Duodenal mucosa (tissue), 2 donors: Measurements from ENCODE around the gene RBM38.
"Not testable (repeated sequence)": the region's sequence is repeated elsewhere in the genome, so short reads cannot be mapped to it uniquely, and the experiment has no call there.

Source experiments
- H3K27ac ChIP-seq: one replicate; pipeline ENCODE4 v1.7.0; 2013; ENCODE audit warnings: low read depth, low read length
- H3K27me3 ChIP-seq, 2 donors: one replicate each; pipeline ENCODE4 v1.7.0; 2013; ENCODE audit warnings: low read length in 2 of 2, control low read depth in 1 of 2; ENCODE audit not compliant: insufficient read depth in 2 of 2, control insufficient read depth in 1 of 2
- H3K36me3 ChIP-seq, 2 donors: one replicate each; pipeline ENCODE4 v1.7.0; 2013; ENCODE audit warnings: low read length in 2 of 2, control low read depth in 1 of 2; ENCODE audit not compliant: insufficient read depth in 2 of 2, control insufficient read depth in 1 of 2
- H3K4me1 ChIP-seq, 2 donors: one replicate each; pipeline ENCODE4 v1.7.0; 2013; ENCODE audit warnings: low read length in 2 of 2, control low read depth in 1 of 2; ENCODE audit not compliant: insufficient read depth in 2 of 2, control insufficient read depth in 1 of 2
- H3K4me3 ChIP-seq, 2 donors: one replicate each; pipeline ENCODE4 v1.7.0; 2013; ENCODE audit warnings: low read length in 2 of 2, low read depth in 1 of 2
- H3K9ac ChIP-seq, 2 donors: one replicate each; pipeline ENCODE4 v1.7.0; 2013; ENCODE audit warnings: low read length in 2 of 2, low read depth in 1 of 2
- H3K9me3 ChIP-seq, 2 donors: one replicate each; pipeline ENCODE4 v1.7.0; 2013; ENCODE audit warnings: low read length in 2 of 2, control low read depth in 1 of 2; ENCODE audit not compliant: control insufficient read depth in 1 of 2

Gene RBM38

GRCh38 chr20:57428324-57429158 is 37.3 kb downstream of the RBM38 start:
- Histone ChIP-seq H3K9ac (no peak overlapping the region), H3K4me1 (peaks cover 7 to 11% of the 10 kb centered on the region in 2 donors), H3K27me3 (no peaks in the 10 kb centered on the region), H3K9me3 (no peaks in the 10 kb centered on the region), H3K27ac (no peak overlapping the region), H3K36me3 (no peaks in the 10 kb centered on the region), H3K4me3 (no peak overlapping the region)

- no peaks in the 10 kb centered on the region for H3K36me3 ChIP-seq
- no peaks in the 10 kb centered on the region for H3K27me3 ChIP-seq
- peaks cover 8 to 15% of the 10 kb centered on the region in 2 donors for H3K4me1 ChIP-seq
- H3K9me3 ChIP-seq: no peaks in the 10 kb centered on the region
- no peak overlapping the region for H3K9ac ChIP-seq
- H3K27ac ChIP-seq: no peak overlapping the region
- H3K4me3 ChIP-seq: no peak overlapping the region
Measured at GRCh38 chr20:57429159-57429496, 37.9 kb downstream of the RBM38 start.

DNA sequence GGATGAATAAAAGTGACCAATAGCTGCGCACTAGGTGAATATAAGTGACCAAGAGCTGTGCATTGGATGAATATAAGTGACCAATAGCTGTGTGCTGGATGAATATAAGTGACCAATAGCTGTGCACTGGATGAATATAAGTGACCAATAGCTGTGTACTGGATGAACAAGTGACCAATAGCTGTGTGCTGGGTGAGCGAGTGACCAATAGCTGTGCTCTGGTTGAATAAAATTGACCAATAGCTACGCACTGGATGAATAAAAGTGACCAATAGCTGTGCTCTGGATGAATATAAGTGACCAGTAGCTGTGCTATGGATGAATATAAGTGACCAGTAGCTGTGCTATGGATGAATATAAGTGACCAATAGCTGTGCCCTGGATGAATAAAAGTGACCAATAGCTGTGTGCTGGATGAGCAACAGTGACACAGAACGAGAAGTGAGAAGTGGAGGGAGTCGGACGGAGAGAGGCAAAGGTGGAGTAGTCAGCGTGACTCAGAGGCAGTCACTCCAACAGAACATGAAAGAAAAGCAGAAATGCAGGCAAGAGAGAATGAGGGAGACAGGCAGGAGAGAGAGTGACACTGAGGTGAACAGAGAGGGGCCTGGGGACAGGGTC is 38.5 kb downstream of the RBM38 start:
- Histone ChIP-seq H3K4me1 (peaks cover 8 to 15% of the 10 kb centered on the region in 2 donors), H3K9me3 (no peaks in the 10 kb centered on the region)

GRCh38 chr20:57430201-57430596 is 39.0 kb downstream of the RBM38 start:
- not testable (repeated sequence) for H3K9ac ChIP-seq, H3K4me3 ChIP-seq, H3K36me3 ChIP-seq, H3K27ac ChIP-seq, H3K27me3 ChIP-seq, H3K9me3 ChIP-seq
- H3K4me1 ChIP-seq: peaks cover 10 to 15% of the 10 kb centered on the region in 2 donors

More for the DNA sequence above, 38.5 kb downstream of the RBM38 start:
- Histone ChIP-seq H3K36me3 (no peaks in the 10 kb centered on the region), H3K27ac (no peak overlapping the region), H3K4me3 (no peak overlapping the region), H3K27me3 (no peaks in the 10 kb centered on the region), H3K9ac (no peak overlapping the region)

DNA sequence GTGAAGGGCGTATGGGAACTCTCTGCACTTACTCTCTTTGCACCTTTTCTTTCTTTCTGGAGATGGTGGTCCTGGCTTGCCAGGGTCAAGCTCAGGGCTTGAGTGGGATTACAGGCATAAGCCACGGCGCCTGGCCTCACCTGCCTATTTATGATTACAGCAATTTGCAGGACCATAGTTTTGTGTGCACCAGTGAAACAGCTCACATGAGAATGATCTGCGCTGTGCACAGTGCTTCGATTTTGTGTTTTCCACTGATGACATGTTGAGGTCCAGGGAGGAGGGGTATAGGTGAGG is 40.3 kb downstream of the RBM38 start:
- no peak overlapping the region for H3K4me3 ChIP-seq
- no peaks in the 10 kb centered on the region for H3K36me3 ChIP-seq
- H3K9me3 ChIP-seq: no peaks in the 10 kb centered on the region
- H3K27ac ChIP-seq: no peak overlapping the region
- peaks cover 0 to 3% of the 10 kb centered on the region in 2 donors for H3K27me3 ChIP-seq
- H3K9ac ChIP-seq: no peak overlapping the region
- H3K4me1 ChIP-seq: peaks cover 15 to 18% of the 10 kb centered on the region in 2 donors

DNA sequence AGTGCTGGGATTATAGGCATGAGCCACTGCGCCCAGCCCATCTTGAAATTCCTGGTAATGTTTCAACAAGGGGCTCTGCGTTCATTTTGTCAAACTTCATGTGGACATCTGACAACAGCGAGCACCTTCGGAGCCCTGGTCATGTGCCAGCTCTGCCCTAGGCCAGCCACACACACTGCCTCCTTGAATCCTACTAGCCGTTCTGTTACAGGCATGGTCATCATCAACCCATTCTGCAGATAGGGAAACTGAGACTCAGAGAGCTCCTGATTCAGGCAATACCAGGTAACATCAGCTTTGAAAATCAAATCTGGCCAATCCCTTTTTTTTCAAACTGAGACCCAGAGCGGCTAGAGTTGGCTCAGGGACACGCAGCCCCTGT is 41.3 kb downstream of the RBM38 start:
- no peak overlapping the region for H3K4me3 ChIP-seq
- H3K9ac ChIP-seq: no peak overlapping the region
- H3K27me3 ChIP-seq: peaks cover 0 to 3% of the 10 kb centered on the region in 2 donors
- no peaks in the 10 kb centered on the region for H3K36me3 ChIP-seq
- no peaks in the 10 kb centered on the region for H3K9me3 ChIP-seq
- H3K27ac ChIP-seq: no peak overlapping the region
- peaks cover 15 to 18% of the 10 kb centered on the region in 2 donors for H3K4me1 ChIP-seq

- H3K9me3 ChIP-seq: no peaks in the 10 kb centered on the region
- peaks cover 0 to 3% of the 10 kb centered on the region in 2 donors for H3K27me3 ChIP-seq
- H3K4me3 ChIP-seq: no peak overlapping the region
- peaks cover 15 to 18% of the 10 kb centered on the region in 2 donors for H3K4me1 ChIP-seq
- H3K27ac ChIP-seq: no peak overlapping the region
- H3K9ac ChIP-seq: no peak overlapping the region
- H3K36me3 ChIP-seq: no peaks in the 10 kb centered on the region
Measured at GRCh38 chr20:57432862-57433491, 41.8 kb downstream of the RBM38 start.

- peaks cover 0 to 3% of the 10 kb centered on the region in 2 donors for H3K27me3 ChIP-seq
- H3K9ac ChIP-seq: no peak overlapping the region
- H3K9me3 ChIP-seq: no peaks in the 10 kb centered on the region
- H3K27ac ChIP-seq: no peak overlapping the region
- no peak overlapping the region for H3K4me3 ChIP-seq
- H3K36me3 ChIP-seq: no peaks in the 10 kb centered on the region
- H3K4me1 ChIP-seq: peaks cover 15 to 18% of the 10 kb centered on the region in 2 donors
Measured at GRCh38 chr20:57433657-57434389, 42.6 kb downstream of the RBM38 start.

GRCh38 chr20:57434390-57434700 is 43.1 kb downstream of the RBM38 start:
- Histone ChIP-seq H3K9ac (no peak overlapping the region), H3K4me3 (no peak overlapping the region), H3K36me3 (no peaks in the 10 kb centered on the region), H3K27ac (no peak overlapping the region), H3K4me1 (peaks cover 15 to 18% of the 10 kb centered on the region in 2 donors), H3K27me3 (peaks cover 0 to 3% of the 10 kb centered on the region in 2 donors), H3K9me3 (no peaks in the 10 kb centered on the region)

DNA sequence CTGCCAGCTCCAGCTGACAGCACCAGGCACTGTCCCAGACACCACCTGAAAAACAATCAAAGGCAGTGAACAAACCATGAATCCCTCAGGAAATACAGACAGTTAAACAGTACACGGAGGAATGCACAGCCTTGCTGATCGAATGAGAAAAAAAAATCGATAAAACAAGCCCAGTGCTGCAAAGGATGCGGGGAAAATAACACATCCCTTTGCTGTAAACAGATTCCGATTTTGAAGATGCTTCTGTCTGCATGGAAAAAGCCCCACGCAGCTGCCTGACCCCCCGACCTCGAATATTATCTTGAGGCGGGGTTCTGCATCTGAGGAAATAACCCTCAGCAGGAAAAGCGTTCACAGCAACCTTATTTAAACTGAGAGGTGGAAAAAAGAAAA is 43.9 kb downstream of the RBM38 start:
- H3K4me3 ChIP-seq: no peak overlapping the region
- peaks cover 0 to 3% of the 10 kb centered on the region in 2 donors for H3K27me3 ChIP-seq
- no peaks in the 10 kb centered on the region for H3K36me3 ChIP-seq
- no peak overlapping the region for H3K9ac ChIP-seq
- H3K9me3 ChIP-seq: no peaks in the 10 kb centered on the region
- H3K4me1 ChIP-seq: peaks cover 15 to 18% of the 10 kb centered on the region in 2 donors
- no peak overlapping the region for H3K27ac ChIP-seq
